D721Med (cell line): ENCODE results near the gene UFSP2.

Source experiments
- DNase-seq: peaks from one replicate; pipeline ENCODE4 v3.0.0; 2011; ENCODE audit warnings: low spot score; ENCODE audit not compliant: insufficient read length
- FAIRE-seq: peaks from 2 replicates; lab custom pipeline; 2011; peaks lifted over from hg19 to GRCh38; lab: Jason Lieb, UNC
- CTCF ChIP-seq: IDR thresholded peaks from 2 replicates; pipeline ENCODE4 v1.5.1; 2012; ENCODE audit warnings: mild to moderate bottlenecking, control low read depth; ENCODE audit not compliant: insufficient read depth; ENCODE audit errors: missing control alignments

Gene UFSP2

GRCh38 chr4:185461565-185461964 lies 35.8 kb upstream of the UFSP2 start:
- no peak for FAIRE-seq
- no peak for DNase-seq
- no peak for TF ChIP-seq CTCF

- DNase-seq (no peak), FAIRE-seq (peak; percentile 72)
- no peak for TF ChIP-seq CTCF
These were observed 31.4 kb upstream of the UFSP2 start for GRCh38 chr4:185457136-185457535.

- FAIRE-seq (no peak), DNase-seq (no peak)
- no peak for TF ChIP-seq CTCF
These were observed 30.4 kb upstream of the UFSP2 start for GRCh38 chr4:185456131-185456530.

GRCh38 chr4:185445209-185445608 lies 19.4 kb upstream of the UFSP2 start:
- no peak for FAIRE-seq
- TF ChIP-seq CTCF: no peak
- DNase-seq: no peak

- DNase-seq: no peak
- no peak for TF ChIP-seq CTCF
- FAIRE-seq: no peak
These were observed 15.7 kb upstream of the UFSP2 start for GRCh38 chr4:185441479-185441878.

- TF ChIP-seq CTCF: no peak
- FAIRE-seq (no peak), DNase-seq (no peak)
These were observed 12.0 kb upstream of the UFSP2 start for GRCh38 chr4:185437809-185438208.

GRCh38 chr4:185435466-185435865 lies 9.7 kb upstream of the UFSP2 start:
- DNase-seq (no peak), FAIRE-seq (no peak)
- no peak for TF ChIP-seq CTCF
